Breast epithelium (tissue), 3 donors: ENCODE results near the gene TNFAIP8.

Source experiments
- CTCF ChIP-seq, 3 donors: fragments of 450-650 bp; IDR thresholded peaks; one replicate each; pipeline ENCODE4 v1.5.1; 2016 to 2017; ENCODE audit warnings: antibody characterized with exemption in 3 of 3, mild to moderate bottlenecking in 3 of 3, moderate library complexity in 3 of 3
- POLR2AphosphoS5 ChIP-seq, 3 donors: sonication (generic); formaldehyde crosslinking; IDR thresholded peaks; one replicate each; pipeline ENCODE4 v1.6.1; 2017; ENCODE audit warnings: antibody characterized with exemption in 3 of 3

- TF ChIP-seq POLR2AphosphoS5 (IDR thresholded peaks at IDR 0.05) (no peak), CTCF (IDR thresholded peaks at IDR 0.05) (no peak)
Observed at GRCh38 chr5:119383008-119383407, 27.2 kb downstream of the TNFAIP8 start.
